DOHH2 (cell line): ENCODE results near the gene ABCA4.

Source experiments
- H3F3A ChIP-seq: fragments of 200-600 bp; sonication (generic), shearing (Covaris generic); 2 replicates; pipeline ENCODE4 v1.6.0; 2016; ENCODE audit warnings: antibody characterized with exemption, mild to moderate bottlenecking; ENCODE audit not compliant: control insufficient read depth, insufficient read depth
- H3K27ac ChIP-seq: fragments of 200-600 bp; sonication (generic); 2 replicates; pipeline ENCODE4 v1.5.1; 2014; ENCODE audit warnings: low read depth, mild to moderate bottlenecking, low read length, moderate library complexity
- H3K27me3 ChIP-seq: fragments of 200-600 bp; sonication (generic); 2 replicates; pipeline ENCODE4 v1.6.1; 2014; ENCODE audit warnings: mild to moderate bottlenecking, low read length, mixed read lengths; ENCODE audit not compliant: control insufficient read depth
- H3K36me3 ChIP-seq: fragments of 200-600 bp; sonication (generic); 2 replicates; pipeline ENCODE4 v1.6.1; 2014; ENCODE audit warnings: mild to moderate bottlenecking, low read length, moderate library complexity, mixed read lengths; ENCODE audit not compliant: control insufficient read depth
- H3K4me1 ChIP-seq: fragments of 200-600 bp; sonication (generic); 2 replicates; pipeline ENCODE4 v1.6.1; 2014; ENCODE audit warnings: mild to moderate bottlenecking, low read length, mixed read lengths; ENCODE audit not compliant: control insufficient read depth
- H3K4me2 ChIP-seq: fragments of 200-600 bp; sonication (generic); 2 replicates; pipeline ENCODE4 v1.6.0; 2014; ENCODE audit warnings: mild to moderate bottlenecking, low read length, moderate library complexity
- H3K4me3 ChIP-seq: fragments of 200-600 bp; sonication (generic); 2 replicates; pipeline ENCODE4 v1.5.1; 2014; ENCODE audit warnings: mild to moderate bottlenecking, low read length, mixed read lengths
- H3K79me2 ChIP-seq: fragments of 200-600 bp; sonication (generic); 2 replicates; pipeline ENCODE4 v1.6.1; 2014; ENCODE audit warnings: mild to moderate bottlenecking, low read length, mixed read lengths; ENCODE audit not compliant: control insufficient read depth
- H3K9me2 ChIP-seq: fragments of 200-600 bp; sonication (generic); replicated peaks from 2 replicates; pipeline ENCODE4 v1.6.1; 2014; ENCODE audit warnings: mild to moderate bottlenecking, low read length, mixed read lengths; ENCODE audit not compliant: control insufficient read depth
- H3K9me3 ChIP-seq: fragments of 200-600 bp; sonication (generic); 2 replicates; pipeline ENCODE4 v1.6.1; 2014; ENCODE audit warnings: antibody characterized with exemption, low read length, mixed read lengths; ENCODE audit not compliant: control insufficient read depth, insufficient read depth
- H4K20me1 ChIP-seq: fragments of 200-600 bp; sonication (generic); 2 replicates; pipeline ENCODE4 v1.6.0; 2014; ENCODE audit warnings: low read depth, mild to moderate bottlenecking, antibody characterized with exemption, low read length, moderate library complexity; ENCODE audit not compliant: control insufficient read depth, insufficient read depth
- EZH2phosphoT487 ChIP-seq: fragments of 200-600 bp; sonication (generic); IDR thresholded peaks from 2 replicates; pipeline ENCODE4 v1.6.1; 2017; ENCODE audit warnings: borderline replicate concordance, mild to moderate bottlenecking, antibody characterized with exemption, low read length, moderate library complexity, mixed read lengths
- TF ChIP-seq, protein P1 (sequence below): fragments of 200-600 bp; sonication (generic); IDR thresholded peaks from one replicate; pipeline ENCODE4 v1.5.1; 2014; ENCODE audit warnings: antibody characterized with exemption, mild to moderate bottlenecking, low read depth, low read length; ENCODE audit not compliant: poor library complexity, severe bottlenecking

ABCA4 gene

DNA sequence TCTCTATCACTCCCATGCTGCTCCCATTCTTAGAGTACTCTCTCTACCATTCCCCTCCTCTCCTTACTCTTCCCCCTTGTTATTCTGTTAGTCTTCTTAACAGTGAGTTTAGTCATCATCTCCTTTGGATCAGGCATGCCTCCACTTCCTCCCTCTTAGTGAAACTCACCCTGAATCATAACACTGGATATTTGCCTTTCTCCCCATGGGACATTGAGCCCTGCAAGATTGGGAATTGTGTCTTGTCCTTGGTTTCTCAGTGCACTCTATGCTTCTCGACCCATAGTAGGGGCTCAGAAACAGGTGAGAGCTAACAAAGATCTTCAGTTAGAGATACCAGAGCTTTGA, 143.4 kb downstream of the ABCA4 start:
- Histone ChIP-seq H3K79me2 (no peaks in the 10 kb centered on the region), H3K27me3 (0 out of 2 replicates have a peak, but pooled peaks cover 3% of the 10 kb centered on the region), H3K4me2 (no peak overlapping the region), H3K9me2 (no peaks in the 10 kb centered on the region), H3K36me3 (no peaks in the 10 kb centered on the region), H3K9me3 (no peaks in the 10 kb centered on the region), H3K4me1 (no peaks in the 10 kb centered on the region), H3F3A (no peaks in the 10 kb centered on the region), H3K27ac (no peak overlapping the region), H3K4me3 (no peak overlapping the region), H4K20me1 (no peaks in the 10 kb centered on the region)
- TF ChIP-seq, protein P1, sequence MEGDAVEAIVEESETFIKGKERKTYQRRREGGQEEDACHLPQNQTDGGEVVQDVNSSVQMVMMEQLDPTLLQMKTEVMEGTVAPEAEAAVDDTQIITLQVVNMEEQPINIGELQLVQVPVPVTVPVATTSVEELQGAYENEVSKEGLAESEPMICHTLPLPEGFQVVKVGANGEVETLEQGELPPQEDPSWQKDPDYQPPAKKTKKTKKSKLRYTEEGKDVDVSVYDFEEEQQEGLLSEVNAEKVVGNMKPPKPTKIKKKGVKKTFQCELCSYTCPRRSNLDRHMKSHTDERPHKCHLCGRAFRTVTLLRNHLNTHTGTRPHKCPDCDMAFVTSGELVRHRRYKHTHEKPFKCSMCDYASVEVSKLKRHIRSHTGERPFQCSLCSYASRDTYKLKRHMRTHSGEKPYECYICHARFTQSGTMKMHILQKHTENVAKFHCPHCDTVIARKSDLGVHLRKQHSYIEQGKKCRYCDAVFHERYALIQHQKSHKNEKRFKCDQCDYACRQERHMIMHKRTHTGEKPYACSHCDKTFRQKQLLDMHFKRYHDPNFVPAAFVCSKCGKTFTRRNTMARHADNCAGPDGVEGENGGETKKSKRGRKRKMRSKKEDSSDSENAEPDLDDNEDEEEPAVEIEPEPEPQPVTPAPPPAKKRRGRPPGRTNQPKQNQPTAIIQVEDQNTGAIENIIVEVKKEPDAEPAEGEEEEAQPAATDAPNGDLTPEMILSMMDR = no peak
- TF ChIP-seq EZH2phosphoT487 = no peak

DNA sequence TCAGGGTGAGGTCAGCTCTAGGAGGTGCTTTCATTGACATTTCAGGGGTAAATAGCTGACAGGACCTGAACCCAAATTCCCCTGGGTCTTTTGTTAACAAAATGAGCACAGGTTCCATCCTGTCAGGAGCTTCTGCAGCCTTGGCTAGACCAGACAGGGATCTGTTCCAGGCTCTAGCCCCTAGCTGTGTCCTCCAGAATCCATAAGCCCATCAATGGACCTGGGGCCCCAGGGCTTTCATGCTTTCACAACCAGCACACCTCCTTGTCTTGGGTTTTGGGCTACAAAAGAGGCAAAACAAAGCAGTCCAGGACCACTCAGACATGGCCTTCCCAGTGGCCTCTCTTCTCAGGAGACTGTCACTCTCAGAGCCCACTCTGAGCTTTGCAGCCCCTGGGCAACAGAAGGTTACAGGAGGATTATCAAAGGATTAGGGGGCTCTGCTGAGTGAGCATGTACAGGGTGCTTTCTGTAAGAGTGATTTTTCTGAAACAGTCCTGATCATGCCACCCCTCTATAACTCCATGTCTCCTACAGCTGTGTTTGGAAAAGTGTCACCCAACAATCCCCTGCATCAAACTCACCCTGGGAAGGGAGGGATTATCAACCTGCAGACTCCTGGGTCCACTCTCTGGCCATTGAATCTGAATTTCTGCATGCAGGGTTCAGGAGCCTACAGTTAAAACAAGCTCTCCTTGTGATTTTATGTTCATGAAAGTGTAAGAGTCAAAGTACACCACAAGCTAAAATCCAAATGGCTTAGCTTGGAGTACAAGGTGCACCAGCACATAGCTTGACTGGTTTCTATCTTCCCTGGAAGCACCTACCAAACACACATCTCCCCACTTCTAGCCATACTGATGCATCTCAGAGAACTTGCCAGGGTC, 144.0 kb downstream of the ABCA4 start:
- Histone ChIP-seq H3K4me3 (no peak overlapping the region), H3K4me2 (no peak overlapping the region)

DNA sequence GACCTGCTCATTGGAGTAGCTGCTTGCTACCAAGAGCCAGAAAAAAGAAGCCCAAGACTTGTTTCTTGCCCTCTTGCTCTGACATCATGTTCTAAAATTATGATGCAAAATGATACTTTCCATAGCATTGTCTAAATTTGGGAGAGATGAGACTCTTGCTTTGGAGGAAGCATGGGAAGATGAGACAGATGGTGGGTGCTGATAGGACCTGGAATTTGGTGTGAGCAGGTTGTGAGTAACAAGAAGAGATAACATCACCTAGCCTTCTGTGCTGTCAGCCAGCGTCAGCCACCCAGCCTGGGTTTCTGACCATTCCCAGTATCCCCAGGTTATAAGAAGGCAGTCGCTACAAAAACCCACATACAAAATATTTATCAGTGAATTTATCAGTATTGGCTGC, 144.7 kb downstream of the ABCA4 start:
- no peaks in the 10 kb centered on the region for H3K36me3 ChIP-seq
- no peaks in the 10 kb centered on the region for H3K4me1 ChIP-seq
- H3K9me3 ChIP-seq = no peaks in the 10 kb centered on the region
- no peak overlapping the region for H3K4me2 ChIP-seq
- no peaks in the 10 kb centered on the region for H3K9me2 ChIP-seq
- H3K27me3 ChIP-seq = 0 out of 2 replicates have a peak, but pooled peaks cover 3% of the 10 kb centered on the region
- H3F3A ChIP-seq = no peaks in the 10 kb centered on the region
- TF ChIP-seq EZH2phosphoT487 = no peak
- TF ChIP-seq, protein P1 = no peak
- H3K4me3 ChIP-seq = no peak overlapping the region
- H3K27ac ChIP-seq = no peak overlapping the region
- H4K20me1 ChIP-seq = no peaks in the 10 kb centered on the region
- H3K79me2 ChIP-seq = no peaks in the 10 kb centered on the region

More for the DNA sequence above, 144.0 kb downstream of the ABCA4 start:
- Histone ChIP-seq H3F3A (no peaks in the 10 kb centered on the region), H3K79me2 (no peaks in the 10 kb centered on the region), H3K9me3 (no peaks in the 10 kb centered on the region), H4K20me1 (no peaks in the 10 kb centered on the region), H3K4me1 (no peaks in the 10 kb centered on the region), H3K36me3 (no peaks in the 10 kb centered on the region), H3K27me3 (0 out of 2 replicates have a peak, but pooled peaks cover 3% of the 10 kb centered on the region), H3K27ac (no peak overlapping the region), H3K9me2 (no peaks in the 10 kb centered on the region)
- no peak for TF ChIP-seq EZH2phosphoT487
- TF ChIP-seq, protein P1 = no peak
